GM12878 (cell line): ENCODE results near the gene SIGLEC6. TPM values are rescaled to one million over a fixed set of nuclear protein-coding genes. Genes with fewer than 3 reads are reported as not detected.

Source experiments
- ATAC-seq: fragments of 200-7000 bp; cut with Tn5 transposase; 3 replicates; pipeline ENCODE4 v1.9.1; 2020; ENCODE audit warnings: mild to moderate bottlenecking, moderate library complexity
- BruUV-seq: library from RNA; stranded (reverse); fragments of 400-500 nt; replicated peaks from 2 replicates; lab custom pipeline; 2021; lab: Mats Ljungman, UMichigan
- CTCF ChIA-PET: fragments of 300-600 bp; sonication (Branson Sonifier 250); formaldehyde crosslinking; extraction: SDS; loops from one replicate; lab custom pipeline; 2021; ENCODE audit warnings: inconsistent platforms; lab: Yijun Ruan, JAX
- POLR2A ChIA-PET: fragments of 350-600 bp; formaldehyde crosslinking; extraction: SDS; loops from one replicate; lab custom pipeline; 2021; ENCODE audit warnings: inconsistent platforms; lab: Charles Lee
- RAD21 ChIA-PET: fragments of 300-600 bp; sonication (Branson Sonifier 250); formaldehyde crosslinking; loops from one replicate; lab custom pipeline; 2023; ENCODE audit warnings: antibody characterized with exemption; ENCODE audit not compliant: unreplicated experiment; lab: Charles Lee
- SMC1A ChIA-PET: fragments of 300-600 bp; sonication (Branson Sonifier 250); formaldehyde crosslinking; loops from one replicate; lab custom pipeline; 2023; ENCODE audit not compliant: unreplicated experiment, uncharacterized antibody; lab: Charles Lee
- DNase-seq: peaks from one replicate; pipeline ENCODE4 v3.0.0-alpha.2; 2011; ENCODE audit warnings: low read depth, low spot score
- FAIRE-seq: peaks from 3 replicates; lab custom pipeline; 2011; peaks lifted over from hg19 to GRCh38; lab: Jason Lieb, UNC
- H2AFZ ChIP-seq: 2 replicates; pipeline ENCODE4 v1.6.0; 2011; ENCODE audit warnings: low read depth, low read length, control low read depth; ENCODE audit not compliant: control insufficient read depth
- H3K27ac ChIP-seq: 2 replicates; pipeline ENCODE4 v1.5.1; 2011; ENCODE audit warnings: control low read depth; ENCODE audit not compliant: control insufficient read depth, insufficient read depth
- H3K27me3 ChIP-seq, 2 experiments: replicated peaks in 1 of 2; 2 replicates each; pipeline versions ENCODE4 v1.6.0 to v1.6.1; 2011; ENCODE audit warnings: low read length in 1 of 2; ENCODE audit not compliant: control insufficient read depth in 2 of 2, insufficient read depth in 2 of 2
- H3K36me3 ChIP-seq, 2 experiments: 2 replicates each; pipeline ENCODE4 v1.5.1; 2011; ENCODE audit warnings: low read length in 1 of 2; ENCODE audit not compliant: control insufficient read depth in 2 of 2, insufficient read depth in 2 of 2
- H3K4me1 ChIP-seq: 2 replicates; pipeline ENCODE4 v1.6.1; 2011; ENCODE audit warnings: mild to moderate bottlenecking, low read length, moderate library complexity, mixed read lengths; ENCODE audit not compliant: control insufficient read depth, insufficient read depth
- H3K4me2 ChIP-seq: 2 replicates; pipeline ENCODE4 v1.6.0; 2011; ENCODE audit warnings: control low read depth; ENCODE audit not compliant: control insufficient read depth, insufficient read depth
- H3K4me3 ChIP-seq: fragments of 200-600 bp; sonication (generic); 2 replicates; pipeline ENCODE4 v1.5.1; 2016
- H3K79me2 ChIP-seq: 2 replicates; pipeline ENCODE4 v1.6.0; 2011; ENCODE audit warnings: low read length; ENCODE audit not compliant: control insufficient read depth, insufficient read depth
- H3K9ac ChIP-seq: 2 replicates; pipeline ENCODE4 v1.8.0; 2011; ENCODE audit warnings: low read length, control low read depth, mixed read lengths; ENCODE audit not compliant: control insufficient read depth, insufficient read depth
- H3K9me3 ChIP-seq: replicated peaks from 3 replicates; pipeline ENCODE4 v1.5.1; 2011; ENCODE audit warnings: mild to moderate bottlenecking, low read length; ENCODE audit not compliant: control insufficient read depth, insufficient read depth
- H4K20me1 ChIP-seq: 2 replicates; pipeline ENCODE4 v1.6.0; 2011; ENCODE audit not compliant: control insufficient read depth, insufficient read depth
- ATF2 ChIP-seq: IDR thresholded peaks from 2 replicates; pipeline ENCODE4 v1.6.1; 2012; ENCODE audit warnings: low read length, inconsistent platforms
- BACH1 ChIP-seq: fragments of 450-650 bp; IDR thresholded peaks from 2 replicates; pipeline ENCODE4 v1.6.1; 2017; ENCODE audit warnings: mild to moderate bottlenecking, borderline replicate concordance
- CBX3 ChIP-seq: fragments of 200-600 bp; sonication (generic); IDR thresholded peaks from 2 replicates; pipeline ENCODE4 v1.6.1; 2016; ENCODE audit warnings: low read depth, borderline replicate concordance
- CREB1 ChIP-seq: IDR thresholded peaks from 2 replicates; pipeline ENCODE4 v1.6.1; 2012; ENCODE audit warnings: low read depth, mild to moderate bottlenecking, inconsistent platforms
- CUX1 ChIP-seq: IDR thresholded peaks from 2 replicates; pipeline ENCODE4 v1.6.1; 2012; ENCODE audit warnings: improper control_type of control experiment, low read depth, low read length; ENCODE audit not compliant: insufficient replicate concordance
- POLR2A ChIP-seq: IDR thresholded peaks from 2 replicates; pipeline ENCODE4 v1.6.1; 2011; ENCODE audit warnings: low read depth, mild to moderate bottlenecking, low read length
- RCOR1 ChIP-seq: conservative IDR thresholded peaks from 2 replicates; pipeline ENCODE4 v1.6.1; 2012; ENCODE audit warnings: low read depth, low read length, improper control_type of control experiment
- RELB ChIP-seq: fragments of 450-650 bp; IDR thresholded peaks from 2 replicates; pipeline ENCODE4 v1.6.1; 2017; ENCODE audit warnings: low read depth, mild to moderate bottlenecking, moderate library complexity
- RUNX3 ChIP-seq: IDR thresholded peaks from 2 replicates; pipeline ENCODE4 v1.6.1; 2012; ENCODE audit warnings: low read length, inconsistent platforms
- TCF7 ChIP-seq: IDR thresholded peaks from 2 replicates; pipeline ENCODE4 v1.6.1; 2014; ENCODE audit warnings: antibody characterized with exemption, borderline replicate concordance
- ZNF384 ChIP-seq: IDR thresholded peaks from 2 replicates; pipeline ENCODE4 v1.6.1; 2012; ENCODE audit warnings: low read depth, mild to moderate bottlenecking, low read length, improper control_type of control experiment, borderline replicate concordance
- WGBS: methylation state at CpG from one replicate; pipeline ENCODE4 v1.1.6; 2016; ENCODE audit warnings: low lambda C conversion rate; ENCODE audit not compliant: insufficient replicate concordance, insufficient coverage; ENCODE audit errors: missing lambda C conversion rate; 5-methylcytosine and 5-hydroxymethylcytosine counted together
- in situ Hi-C: fragments of 300-500 bp; cut with MboI; formaldehyde crosslinking; loops from 9 replicates; pipeline ENCODE4 v1.14.3; 2018; ENCODE audit warnings: mixed read lengths
- intact Hi-C: fragments of 100-400 bp; cut with micrococcal nuclease; formaldehyde crosslinking; loops from one replicate; pipeline ENCODE4 v1.14.2; 2022; ENCODE audit not compliant: unreplicated experiment
- polyA plus RNA-seq, 11 experiments: library from polyadenylated mRNA; depleted of rRNA in 4 of 11; unstranded in 6 of 11; stranded (reverse) in 5 of 11; fragments of >200 nt; fragmentation: Nextera tagmentation in 4 of 11; fragmentation: Illumina TruSeq in 1 of 11; extraction: Ambion mirVana in 4 of 11; extraction: Trizol in 1 of 11; gene quantifications; 1 replicate in 1 of 11; 2 replicates in 10 of 11; pipeline versions ENCODE4 v1.2.1 to v1.2.3, GENCODE V29; 2011 to 2016; ENCODE audit warnings: inconsistent platforms in 2 of 11, missing spikeins in 2 of 11, low read depth in 1 of 11
- total RNA-seq, 4 experiments: library from RNA; depleted of rRNA in 3 of 4; stranded (reverse); fragments of >200 nt in 3 of 4; fragmentation: Illumina TruSeq in 1 of 4; extraction: Trizol in 1 of 4; gene quantifications; 2 replicates each; pipeline versions ENCODE4 v1.2.1 to v1.2.3, GENCODE V29; 2013 to 2021
- TF ChIP-seq, protein P1 (sequence below): IDR thresholded peaks from 2 replicates; pipeline ENCODE4 v1.6.1; 2011; ENCODE audit warnings: borderline replicate concordance, low read depth, mild to moderate bottlenecking, moderate library complexity, mixed read lengths, low read length; ENCODE audit not compliant: insufficient read depth; ENCODE audit errors: extremely low read length
- TF ChIP-seq, protein P2 (sequence below): fragments of 450-650 bp; IDR thresholded peaks from 2 replicates; pipeline ENCODE4 v1.6.1; 2017; ENCODE audit warnings: mild to moderate bottlenecking, low read depth, inconsistent platforms; ENCODE audit not compliant: poor library complexity, severe bottlenecking

The SIGLEC6 gene
- total and polyA plus RNA-seq, 10 of the 15 experiments (the other 5 are each of a cell fraction or from before 2014, with no cell fraction given), result 0.08 to 0.40 (median 0.27) TPM; not detected in 2

DNA sequence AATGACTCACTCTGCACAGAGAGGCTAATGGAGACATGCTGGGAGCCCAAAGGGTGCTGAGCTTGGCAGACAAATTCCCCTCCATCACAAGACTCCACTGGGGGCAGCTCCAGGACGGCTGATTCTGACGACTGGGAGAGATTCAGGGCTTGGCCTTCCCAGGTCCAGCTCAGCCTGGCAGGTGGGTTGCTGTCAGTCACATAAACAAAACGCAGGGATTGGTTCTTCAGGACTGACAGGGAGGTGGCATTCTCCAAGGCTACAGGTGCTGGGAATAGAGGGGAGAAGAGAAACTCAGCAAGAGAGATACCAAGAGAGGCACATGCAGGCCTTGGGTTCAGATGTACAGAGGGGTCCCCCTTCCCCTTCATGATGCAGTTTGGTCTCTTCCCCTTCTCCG, 28.9 kb upstream of the SIGLEC6 start:
- ChIA-PET RAD21 (no interaction called here), CTCF (no interaction called here), SMC1A (no interaction called here), POLR2A (no interaction called here)
- DNase-seq, result no peak
- BruUV-seq, result no TSS peak
- no peak for ATAC-seq
- 7% methylated on average over 4 of the region's 4 CpGs for WGBS
- Histone ChIP-seq H3K4me3 (no peak overlapping the region), H3K4me1 (peaks cover 15% of the 10 kb centered on the region), H3K9me3 (no peaks in the 10 kb centered on the region), H3K27me3 (peaks cover 0 to 2% of the 10 kb centered on the region in 2 experiments; a peak in 1 of 4 replicates), H4K20me1 (no peaks in the 10 kb centered on the region), H3K79me2 (no peaks in the 10 kb centered on the region), H3K36me3 (no peaks in the 10 kb centered on the region), H2AFZ (no peak overlapping the region), H3K9ac (no peak overlapping the region), H3K4me2 (no peak overlapping the region), H3K27ac (no peak overlapping the region)
- in situ Hi-C loops (no loop called here), intact Hi-C loops (no loop called here)
- no peak for FAIRE-seq
- no peak for TF ChIP-seq TCF7
- no peak for TF ChIP-seq RCOR1
- no peak for TF ChIP-seq RUNX3
- TF ChIP-seq RELB, result no peak
- TF ChIP-seq ZNF384, result no peak
- TF ChIP-seq POLR2A, result no peak
- TF ChIP-seq CBX3, result no peak
- TF ChIP-seq ATF2, result no peak
- no peak for TF ChIP-seq CUX1
- TF ChIP-seq CREB1, result no peak
- TF ChIP-seq BACH1, result no peak
- TF ChIP-seq, protein P1, sequence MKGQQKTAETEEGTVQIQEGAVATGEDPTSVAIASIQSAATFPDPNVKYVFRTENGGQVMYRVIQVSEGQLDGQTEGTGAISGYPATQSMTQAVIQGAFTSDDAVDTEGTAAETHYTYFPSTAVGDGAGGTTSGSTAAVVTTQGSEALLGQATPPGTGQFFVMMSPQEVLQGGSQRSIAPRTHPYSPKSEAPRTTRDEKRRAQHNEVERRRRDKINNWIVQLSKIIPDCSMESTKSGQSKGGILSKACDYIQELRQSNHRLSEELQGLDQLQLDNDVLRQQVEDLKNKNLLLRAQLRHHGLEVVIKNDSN, result no peak
- TF ChIP-seq, protein P2, sequence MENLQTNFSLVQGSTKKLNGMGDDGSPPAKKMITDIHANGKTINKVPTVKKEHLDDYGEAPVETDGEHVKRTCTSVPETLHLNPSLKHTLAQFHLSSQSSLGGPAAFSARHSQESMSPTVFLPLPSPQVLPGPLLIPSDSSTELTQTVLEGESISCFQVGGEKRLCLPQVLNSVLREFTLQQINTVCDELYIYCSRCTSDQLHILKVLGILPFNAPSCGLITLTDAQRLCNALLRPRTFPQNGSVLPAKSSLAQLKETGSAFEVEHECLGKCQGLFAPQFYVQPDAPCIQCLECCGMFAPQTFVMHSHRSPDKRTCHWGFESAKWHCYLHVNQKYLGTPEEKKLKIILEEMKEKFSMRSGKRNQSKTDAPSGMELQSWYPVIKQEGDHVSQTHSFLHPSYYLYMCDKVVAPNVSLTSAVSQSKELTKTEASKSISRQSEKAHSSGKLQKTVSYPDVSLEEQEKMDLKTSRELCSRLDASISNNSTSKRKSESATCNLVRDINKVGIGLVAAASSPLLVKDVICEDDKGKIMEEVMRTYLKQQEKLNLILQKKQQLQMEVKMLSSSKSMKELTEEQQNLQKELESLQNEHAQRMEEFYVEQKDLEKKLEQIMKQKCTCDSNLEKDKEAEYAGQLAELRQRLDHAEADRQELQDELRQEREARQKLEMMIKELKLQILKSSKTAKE, result no peak
